ENCODE data around the gene TBATA.
A peak's percentile ranks its signal among the peaks of the same experiment; 100 is the strongest.
"Not testable (repeated sequence)": the region's sequence is repeated elsewhere in the genome, so short reads cannot be mapped to it uniquely, and the experiment has no call there.

Gene TBATA

GRCh38 chr10:70779511-70780369 lies 5.4 kb downstream of the TBATA start:
- DNase-seq: no peak

- DNase-seq: peak in 17 of 51 donors; percentile 6 to 58 (median 21)
Measured at GRCh38 chr10:70779088-70779487, 6.1 kb downstream of the TBATA start.

GRCh38 chr10:70778267-70778924 lies 6.8 kb downstream of the TBATA start:
- no peak for DNase-seq

GRCh38 chr10:70777063-70777875 lies 7.9 kb downstream of the TBATA start:
- DNase-seq: no peak

- DNase-seq: no peak
Measured at GRCh38 chr10:70776455-70777005, 8.6 kb downstream of the TBATA start.

GRCh38 chr10:70775679-70776454 lies 9.3 kb downstream of the TBATA start:
- no peak for DNase-seq

GRCh38 chr10:70774810-70775678 lies 10.1 kb downstream of the TBATA start:
- no peak for DNase-seq

GRCh38 chr10:70773965-70774809 lies 11.0 kb downstream of the TBATA start:
- DNase-seq: no peak

- no peak for DNase-seq
Measured at GRCh38 chr10:70773461-70773860, 11.7 kb downstream of the TBATA start.

GRCh38 chr10:70772627-70773026 lies 12.6 kb downstream of the TBATA start:
- no peak for DNase-seq

- no peak for DNase-seq
Measured at GRCh38 chr10:70771311-70772194, 13.6 kb downstream of the TBATA start.

- DNase-seq: not testable (repeated sequence)
Measured at GRCh38 chr10:70770516-70770915, 14.7 kb downstream of the TBATA start.

GRCh38 chr10:70770001-70770400 lies 15.2 kb downstream of the TBATA start:
- no peak for DNase-seq

- DNase-seq: no peak
Measured at GRCh38 chr10:70769121-70769520, 16.1 kb downstream of the TBATA start.

- not testable (repeated sequence) for DNase-seq
Measured at GRCh38 chr10:70768026-70768685, 17.0 kb downstream of the TBATA start.

GRCh38 chr10:70765794-70766594 lies 19.2 kb downstream of the TBATA start:
- no peak for DNase-seq

Data from hypothalamus (tissue), 51 donors.